CD4-positive, alpha-beta T cell (primary cell): ENCODE data around the gene NPSR1. TPM values are rescaled to one million over a fixed set of nuclear protein-coding genes. Genes with fewer than 3 reads are reported as not detected.
"Not testable (repeated sequence)": the region's sequence is repeated elsewhere in the genome, so short reads cannot be mapped to it uniquely, and the experiment has no call there.

Source experiments
- ATAC-seq: fragments of 200-7000 bp; cut with Tn5 transposase; one replicate; pipeline ENCODE4 v1.10.0; 2022; ENCODE audit warnings: mild to moderate bottlenecking; ENCODE audit not compliant: poor library complexity
- CTCF ChIA-PET: fragments of 350-600 bp; sonication (Branson Sonifier 250); formaldehyde crosslinking; loops from one replicate; lab custom pipeline; 2021; ENCODE audit warnings: antibody characterized with exemption, inconsistent platforms; lab: Charles Lee
- POLR2A ChIA-PET: fragments of 350-600 bp; sonication (Branson Sonifier 250); formaldehyde crosslinking; loops from one replicate; lab custom pipeline; 2021; ENCODE audit warnings: antibody characterized with exemption, inconsistent platforms; lab: Charles Lee
- DNase-seq, 14 experiments: peaks; one replicate each; pipeline ENCODE4 v3.0.0-alpha.2; 2013 to 2020; ENCODE audit warnings: mixed read lengths in 2 of 14
- H3K27ac ChIP-seq, 2 donors: one replicate each; pipeline versions ENCODE4 v1.5.1 to v1.7.0; 2013; ENCODE audit warnings: low read length in 2 of 2, low read depth in 1 of 2, mild to moderate bottlenecking in 1 of 2
- H3K27me3 ChIP-seq, 2 experiments: 1 replicate in 1 of 2; 2 replicates in 1 of 2; pipeline versions ENCODE4 v1.6.1 to v1.7.0; 2013; ENCODE audit warnings: low read length in 2 of 2, control low read depth in 1 of 2, mild to moderate bottlenecking in 1 of 2, moderate library complexity in 1 of 2; ENCODE audit not compliant: insufficient read depth in 2 of 2, control insufficient read depth in 1 of 2
- H3K36me3 ChIP-seq: one replicate; pipeline ENCODE4 v1.6.1; 2013; ENCODE audit warnings: low read length, control low read depth; ENCODE audit not compliant: insufficient read depth
- H3K4me1 ChIP-seq: one replicate; pipeline ENCODE4 v1.6.1; 2013; ENCODE audit warnings: low read length, control low read depth; ENCODE audit not compliant: insufficient read depth
- H3K4me3 ChIP-seq: one replicate; pipeline ENCODE4 v1.5.1; 2013; ENCODE audit warnings: mild to moderate bottlenecking, low read length, moderate library complexity
- H3K9me3 ChIP-seq, 2 experiments: 1 replicate in 1 of 2; 2 replicates in 1 of 2; pipeline versions ENCODE4 v1.6.1 to v1.7.0; 2013; ENCODE audit warnings: low read length in 2 of 2, mild to moderate bottlenecking in 2 of 2, control low read depth in 1 of 2, moderate library complexity in 1 of 2; ENCODE audit not compliant: control insufficient read depth in 1 of 2, insufficient read depth in 1 of 2
- H3K27ac Mint-ChIP-seq: one replicate; pipeline ENCODE4 v1.8.0; 2020; ENCODE audit warnings: mixed read lengths
- H3K27me3 Mint-ChIP-seq: one replicate; pipeline ENCODE4 v1.8.0; 2021; ENCODE audit warnings: mixed read lengths
- H3K36me3 Mint-ChIP-seq: one replicate; pipeline ENCODE4 v1.8.0; 2021; ENCODE audit warnings: low read depth, mixed read lengths
- H3K4me1 Mint-ChIP-seq: one replicate; pipeline ENCODE4 v1.8.0; 2021; ENCODE audit warnings: low read depth, mixed read lengths
- H3K4me3 Mint-ChIP-seq: one replicate; pipeline ENCODE4 v1.8.0; 2020; ENCODE audit warnings: mild to moderate bottlenecking, mixed read lengths
- H3K9me3 Mint-ChIP-seq: one replicate; pipeline ENCODE4 v1.8.0; 2020; ENCODE audit warnings: mixed read lengths
- CTCF ChIP-seq: fragments of 200-600 bp; IDR thresholded peaks from one replicate; pipeline ENCODE4 v1.8.0; 2022; ENCODE audit warnings: antibody characterized with exemption, mild to moderate bottlenecking
- intact Hi-C, 2 experiments: fragments of 100-400 bp; cut with DNase I in 1 of 2; cut with micrococcal nuclease in 1 of 2; formaldehyde crosslinking; loops; one replicate each; pipeline versions ENCODE4 v1.15.1 to v1.9.0; 2023 to 2025; cut with DNase I, micrococcal nuclease
- total RNA-seq, 174 experiments: library from RNA in 2 of 174; stranded (reverse) in 2 of 174; gene quantifications; one replicate each; pipeline ENCODE4 v1.2.3 and lab custom pipeline; 2021 to 2026

Gene NPSR1
- total RNA-seq, 2 experiments from 2014 or later: not detected

DNA sequence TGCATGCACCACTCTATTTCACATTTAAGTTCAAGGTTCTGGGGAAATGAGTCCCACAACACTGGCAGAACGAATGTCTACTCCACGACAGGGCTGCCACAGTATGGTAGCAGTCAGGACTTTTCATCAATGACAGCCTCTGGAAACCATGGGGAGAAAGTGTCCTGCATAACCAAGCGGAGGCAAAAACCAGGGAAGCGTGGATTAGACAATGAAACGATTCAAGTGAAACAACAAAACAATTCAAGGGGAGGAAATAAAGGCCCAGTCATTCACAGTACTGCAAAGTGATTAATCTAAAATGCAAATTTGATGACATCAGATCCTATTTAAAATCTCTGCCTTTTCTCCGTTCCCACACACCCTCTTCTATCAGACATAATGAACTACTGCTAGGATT lies 211.0 kb downstream of the NPSR1 start:
- H3K9me3 Mint-ChIP-seq: peaks cover 2% of the 10 kb centered on the region
- H3K27me3 Mint-ChIP-seq: no peaks in the 10 kb centered on the region
- no peak for TF ChIP-seq CTCF
- no peak overlapping the region for H3K4me3 ChIP-seq
- no peaks in the 10 kb centered on the region for H3K4me1 Mint-ChIP-seq
- ChIA-PET CTCF (no interaction called here), POLR2A (no interaction called here)
- DNase-seq (no peak), ATAC-seq (no peak)
- no peaks in the 10 kb centered on the region for H3K36me3 Mint-ChIP-seq
- H3K4me3 Mint-ChIP-seq: no peak overlapping the region
- H3K27me3 ChIP-seq: no peaks in the 10 kb centered on the region
- no peak overlapping the region for H3K27ac ChIP-seq
- intact Hi-C loops: no loop called here
- no peaks in the 10 kb centered on the region for H3K36me3 ChIP-seq
- no peak overlapping the region for H3K27ac Mint-ChIP-seq
- H3K4me1 ChIP-seq: no peaks in the 10 kb centered on the region
- peaks cover 0 to 8% of the 10 kb centered on the region in 2 experiments for H3K9me3 ChIP-seq

DNA sequence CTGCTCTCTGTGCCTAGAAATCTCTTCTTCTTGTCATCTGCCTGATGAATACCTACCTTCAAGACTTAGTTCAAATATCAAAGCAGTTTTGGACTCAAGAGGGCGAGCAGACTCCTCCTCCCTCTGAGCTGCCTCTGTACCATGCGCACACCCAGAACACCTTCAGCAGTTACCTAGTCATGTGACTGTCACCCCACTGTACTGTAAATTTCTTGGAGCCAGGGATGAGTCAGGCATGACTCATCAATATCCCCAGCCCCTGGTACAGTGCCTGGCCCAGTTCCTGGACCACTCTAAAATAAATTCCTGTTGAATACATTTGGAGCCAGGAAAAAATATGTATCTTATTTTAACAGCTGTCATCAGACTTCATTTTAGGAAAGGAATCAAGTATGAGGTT lies 212.0 kb downstream of the NPSR1 start:
- intact Hi-C loops, DNase-seq, H3K27ac ChIP-seq, H3K4me3 Mint-ChIP-seq, H3K4me3 ChIP-seq, H3K27me3 ChIP-seq, H3K9me3 ChIP-seq, H3K36me3 Mint-ChIP-seq, H3K27ac Mint-ChIP-seq, CTCF ChIA-PET, H3K36me3 ChIP-seq, H3K4me1 ChIP-seq, ATAC-seq, H3K27me3 Mint-ChIP-seq, H3K4me1 Mint-ChIP-seq, POLR2A ChIA-PET, H3K9me3 Mint-ChIP-seq: not testable (repeated sequence)

DNA sequence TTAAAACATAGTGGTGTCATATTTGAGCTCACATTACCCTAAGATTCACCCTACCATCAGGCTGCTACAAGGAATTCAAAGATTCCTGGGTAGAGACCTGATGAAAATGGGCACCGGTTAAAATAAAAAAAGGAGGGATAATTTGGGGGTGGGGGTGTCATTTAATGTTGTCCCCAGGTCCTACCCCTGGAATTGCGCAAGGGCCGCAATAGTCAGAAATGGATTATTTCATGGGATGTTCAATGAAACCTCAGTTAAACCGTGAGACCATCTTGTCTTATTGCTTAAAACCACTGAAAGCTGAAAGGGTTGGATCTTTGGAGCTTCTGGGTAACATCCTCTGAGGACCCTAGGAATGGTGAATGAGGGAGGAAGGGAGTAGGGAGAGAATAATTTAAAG lies 216.3 kb downstream of the NPSR1 start:
- H3K36me3 ChIP-seq, H3K27me3 ChIP-seq, H3K27me3 Mint-ChIP-seq, H3K4me1 Mint-ChIP-seq, H3K27ac ChIP-seq, POLR2A ChIA-PET, H3K4me1 ChIP-seq, H3K27ac Mint-ChIP-seq, H3K4me3 ChIP-seq, CTCF ChIA-PET, DNase-seq, H3K9me3 Mint-ChIP-seq, ATAC-seq, H3K4me3 Mint-ChIP-seq, intact Hi-C loops, H3K9me3 ChIP-seq, H3K36me3 Mint-ChIP-seq: not testable (repeated sequence)

- H3K27ac Mint-ChIP-seq: no peak overlapping the region
- Histone ChIP-seq H3K27ac (no peak overlapping the region), H3K9me3 (peaks cover 0 to 8% of the 10 kb centered on the region in 2 experiments), H3K4me1 (no peaks in the 10 kb centered on the region), H3K4me3 (no peak overlapping the region), H3K36me3 (no peaks in the 10 kb centered on the region), H3K27me3 (no peaks in the 10 kb centered on the region)
- no peak overlapping the region for H3K4me3 Mint-ChIP-seq
- H3K36me3 Mint-ChIP-seq: no peaks in the 10 kb centered on the region
- ATAC-seq: no peak
- no peaks in the 10 kb centered on the region for H3K27me3 Mint-ChIP-seq
- ChIA-PET POLR2A (no interaction called here), CTCF (no interaction called here)
- no peak for TF ChIP-seq CTCF
- peaks cover 2% of the 10 kb centered on the region for H3K9me3 Mint-ChIP-seq
- intact Hi-C loops: no loop called here
- H3K4me1 Mint-ChIP-seq: no peaks in the 10 kb centered on the region
- DNase-seq: no peak
These were observed 217.5 kb downstream of the NPSR1 start for GRCh38 chr7:34875481-34875880.

GRCh38 chr7:34878944-34879735 lies 221.1 kb downstream of the NPSR1 start:
- H3K9me3 Mint-ChIP-seq, POLR2A ChIA-PET, H3K27ac Mint-ChIP-seq, H3K27me3 Mint-ChIP-seq, H3K4me3 ChIP-seq, H3K36me3 Mint-ChIP-seq, H3K9me3 ChIP-seq, CTCF ChIA-PET, H3K4me3 Mint-ChIP-seq, ATAC-seq, H3K27ac ChIP-seq, H3K4me1 Mint-ChIP-seq, H3K4me1 ChIP-seq, H3K36me3 ChIP-seq, DNase-seq, H3K27me3 ChIP-seq, intact Hi-C loops: not testable (repeated sequence)
